ENCODE measurements around the gene FAM83B. TPM values are rescaled to one million over a fixed set of nuclear protein-coding genes. Genes with fewer than 3 reads are reported as not detected.

FAM83B gene
- total RNA-seq, 1 experiment from 2014 or later: 5.7 TPM

GRCh38 chr6:54877713-54878317 lies 31.2 kb downstream of the FAM83B start:
- H3K36me3 Mint-ChIP-seq (ENCODE audit: insufficient read depth in 1 of 3, low read depth in 3 of 3): no peaks in the 10 kb centered on the region
- H3K27ac Mint-ChIP-seq: no peak overlapping the region
- H3K27me3 Mint-ChIP-seq (ENCODE audit: low read depth): no peaks in the 10 kb centered on the region
- H3K9me3 ChIP-seq (ENCODE audit: control insufficient read depth, low read depth, low read length): no peaks in the 10 kb centered on the region
- H3K27ac ChIP-seq (ENCODE audit: insufficient read length, low read depth, low read length): no peak overlapping the region
- peaks cover 0 to 3% of the 10 kb centered on the region in 2 experiments; a peak in 2 of 5 replicates for H3K9me3 Mint-ChIP-seq
- no peak overlapping the region for H2BK5ac ChIP-seq (ENCODE audit: insufficient read length, low read length)
- H3K23ac ChIP-seq (ENCODE audit: insufficient read length, low read depth, low read length): no peak overlapping the region
- no peak overlapping the region for H3K18ac ChIP-seq (ENCODE audit: insufficient read length, low read depth, low read length)
- no peaks in the 10 kb centered on the region for H3K4me1 Mint-ChIP-seq
- no peaks in the 10 kb centered on the region for H3K4me1 ChIP-seq (ENCODE audit: insufficient read depth, low read length)
- no peaks in the 10 kb centered on the region for H3K79me1 ChIP-seq (ENCODE audit: insufficient read depth, low read depth, low read length, poor library complexity, severe bottlenecking)
- no peak overlapping the region for H2BK12ac ChIP-seq (ENCODE audit: insufficient read length, low read depth, low read length)
- H3K14ac ChIP-seq (ENCODE audit: insufficient read depth, low read length): no peak overlapping the region
- H3K79me2 ChIP-seq (ENCODE audit: insufficient read depth, low read length): no peaks in the 10 kb centered on the region
- H4K91ac ChIP-seq (ENCODE audit: insufficient read length, low read depth, low read length): no peak overlapping the region
- H2BK120ac ChIP-seq (ENCODE audit: low read depth, low read length, poor library complexity, severe bottlenecking): no peak overlapping the region
- no peak overlapping the region for H4K5ac ChIP-seq (ENCODE audit: insufficient read length, low read depth, low read length)
- no peak for DNase-seq
- H3K27me3 ChIP-seq (ENCODE audit: insufficient read depth, low read length): no peaks in the 10 kb centered on the region
- H3K4me2 ChIP-seq (ENCODE audit: insufficient read depth, insufficient read length, low read length): no peak overlapping the region
- H3K4ac ChIP-seq (ENCODE audit: low read depth, low read length): no peak overlapping the region
- no peaks in the 10 kb centered on the region for H4K20me1 ChIP-seq (ENCODE audit: control insufficient read depth, insufficient read depth, insufficient read length)
- H4K8ac ChIP-seq (replicated peaks; ENCODE audit: insufficient read length, low read depth, low read length): no peak overlapping the region
- no peak overlapping the region for H2AK5ac ChIP-seq (ENCODE audit: insufficient read length, low read length)
- H2BK15ac ChIP-seq (ENCODE audit: low read depth, low read length): no peak overlapping the region
- no peaks in the 10 kb centered on the region for H3K23me2 ChIP-seq (ENCODE audit: insufficient read length, low read depth, low read length, poor library complexity, severe bottlenecking)
- no peak overlapping the region for H2AFZ ChIP-seq (ENCODE audit: low read length)
- H2BK20ac ChIP-seq (ENCODE audit: low read depth, low read length, poor library complexity, severe bottlenecking): no peak overlapping the region
- TF ChIP-seq CTCF (conservative IDR thresholded peaks at IDR 0.05): no peak
- no peak overlapping the region for H3K9ac ChIP-seq (ENCODE audit: extremely low read depth, insufficient read length, low read length)
- H3K56ac ChIP-seq (ENCODE audit: insufficient read length, low read depth, low read length): no peak overlapping the region
- no CpG with 5 or more reads among the region's 5 CpGs for WGBS (ENCODE audit: extremely low coverage, insufficient read length, low lambda C conversion rate)
- H3K4me3 Mint-ChIP-seq: no peak overlapping the region
- no peak overlapping the region for H3T11ph ChIP-seq (ENCODE audit: low read length)

Data from H9 (cell line).